GM10266 (cell line): ENCODE data around the gene RACGAP1.

Experiments used
- DNase-seq: peaks from one replicate; pipeline ENCODE4 v3.0.0; 2012; ENCODE audit errors: extremely low spot score
- CTCF ChIP-seq: IDR thresholded peaks from 2 replicates; pipeline ENCODE4 v1.5.1; 2012; ENCODE audit warnings: mild to moderate bottlenecking, low read depth; ENCODE audit not compliant: control insufficient read depth, insufficient read depth; ENCODE audit errors: missing control alignments

Gene RACGAP1

GRCh38 chr12:50026691-50027090 lies 1.4 kb upstream of the RACGAP1 start:
- DNase-seq = no peak
- no peak for TF ChIP-seq CTCF

- no peak for TF ChIP-seq CTCF
- DNase-seq = no peak
Measured at GRCh38 chr12:50024805-50025186, 498 bp downstream of the RACGAP1 start.

- TF ChIP-seq CTCF = no peak
- no peak for DNase-seq
Measured at GRCh38 chr12:50024227-50024626, 1.1 kb downstream of the RACGAP1 start.

GRCh38 chr12:50022903-50023302 lies 2.4 kb downstream of the RACGAP1 start:
- TF ChIP-seq CTCF = no peak
- DNase-seq = no peak

- no peak for DNase-seq
- TF ChIP-seq CTCF = no peak
Measured at GRCh38 chr12:50021031-50021430, 4.3 kb downstream of the RACGAP1 start.

GRCh38 chr12:50019524-50019923 lies 5.8 kb downstream of the RACGAP1 start:
- no peak for DNase-seq
- no peak for TF ChIP-seq CTCF

- DNase-seq = no peak
- TF ChIP-seq CTCF = no peak
Measured at GRCh38 chr12:50018968-50019367, 6.3 kb downstream of the RACGAP1 start.
